Caco-2 (cell line): Measurements from ENCODE around the gene ANO1. TPM values are rescaled to one million over a fixed set of nuclear protein-coding genes. Genes with fewer than 3 reads are reported as not detected.

ENCODE experiments used
- BruUV-seq: library from RNA; stranded (reverse); fragments of 400-500 nt; replicated peaks from 2 replicates; lab custom pipeline; 2021; lab: Mats Ljungman, UMichigan
- CTCF ChIA-PET: fragments of 300-600 bp; sonication (Branson Sonifier 250); formaldehyde crosslinking; loops from one replicate; lab custom pipeline; 2022; ENCODE audit warnings: antibody characterized with exemption; lab: Charles Lee
- POLR2A ChIA-PET: fragments of 300-600 bp; sonication (Branson Sonifier 250); formaldehyde crosslinking; loops from one replicate; lab custom pipeline; 2022; ENCODE audit warnings: antibody characterized with exemption; lab: Charles Lee
- DNase-seq, 2 experiments: peaks; one replicate each; pipeline versions ENCODE4 v3.0.0 to v3.0.0-alpha.2; 2020 to 2022
- H3K27me3 ChIP-seq: replicated peaks from 2 replicates; pipeline ENCODE4 v1.6.0; 2011; ENCODE audit warnings: low read length; ENCODE audit not compliant: control insufficient read depth, insufficient read depth
- H3K36me3 ChIP-seq: 2 replicates; pipeline ENCODE4 v1.5.1; 2011; ENCODE audit warnings: low read length; ENCODE audit not compliant: control insufficient read depth, insufficient read depth
- H3K4me1 ChIP-seq: fragments of 250-450 bp; sonication (Bioruptor Pico); 2 replicates; pipeline ENCODE4 v1.5.1; 2020; ENCODE audit warnings: mild to moderate bottlenecking
- H3K4me3 ChIP-seq: 2 replicates; pipeline ENCODE4 v1.5.1; 2011; ENCODE audit warnings: low read depth, mild to moderate bottlenecking, control low read depth, low read length
- H3K9me3 ChIP-seq: fragments of 250-450 bp; sonication (Bioruptor Pico); 2 replicates; pipeline ENCODE4 v1.5.1; 2020; ENCODE audit warnings: mild to moderate bottlenecking, moderate library complexity
- H3K27ac Mint-ChIP-seq: one replicate; pipeline ENCODE4 v1.8.0; 2022; ENCODE audit warnings: mixed read lengths; ENCODE audit not compliant: unreplicated experiment
- H3K27me3 Mint-ChIP-seq: one replicate; pipeline ENCODE4 v1.8.0; 2022; ENCODE audit warnings: mixed read lengths; ENCODE audit not compliant: insufficient read depth, unreplicated experiment
- H3K36me3 Mint-ChIP-seq: one replicate; pipeline ENCODE4 v1.8.0; 2022; ENCODE audit warnings: mild to moderate bottlenecking, mixed read lengths; ENCODE audit not compliant: insufficient read depth, unreplicated experiment
- H3K4me1 Mint-ChIP-seq: one replicate; pipeline ENCODE4 v1.8.0; 2022; ENCODE audit warnings: low read depth, mixed read lengths; ENCODE audit not compliant: unreplicated experiment
- H3K4me3 Mint-ChIP-seq: one replicate; pipeline ENCODE4 v1.8.0; 2022; ENCODE audit warnings: mild to moderate bottlenecking, moderate library complexity, mixed read lengths; ENCODE audit not compliant: unreplicated experiment
- H3K9me3 Mint-ChIP-seq: one replicate; pipeline ENCODE4 v1.8.0; 2022; ENCODE audit warnings: mixed read lengths; ENCODE audit not compliant: unreplicated experiment
- intact Hi-C: fragments of 100-400 bp; cut with micrococcal nuclease; formaldehyde crosslinking; loops from one replicate; pipeline ENCODE4 v1.10.0; 2022; ENCODE audit not compliant: unreplicated experiment
- total RNA-seq: library from RNA; stranded (reverse); gene quantifications from 2 replicates; pipeline ENCODE4 v1.2.3, GENCODE V29; 2022
- TF ChIP-seq, protein P1 (sequence below), 2 experiments: fragments of 200-600 bp in 1 of 2; IDR thresholded peaks; 1 replicate in 1 of 2; 2 replicates in 1 of 2; pipeline versions ENCODE4 v1.5.1 to v1.8.0; 2011 to 2022; ENCODE audit warnings: antibody characterized with exemption in 1 of 2, control low read depth in 1 of 2, inconsistent platforms in 1 of 2, low read depth in 1 of 2, low read length in 1 of 2, mild to moderate bottlenecking in 1 of 2, moderate library complexity in 1 of 2; ENCODE audit not compliant: insufficient read depth in 1 of 2, severe bottlenecking in 1 of 2, unreplicated experiment in 1 of 2

The ANO1 gene
- total RNA-seq, 1 experiment from 2014 or later, result 8.4 TPM

DNA sequence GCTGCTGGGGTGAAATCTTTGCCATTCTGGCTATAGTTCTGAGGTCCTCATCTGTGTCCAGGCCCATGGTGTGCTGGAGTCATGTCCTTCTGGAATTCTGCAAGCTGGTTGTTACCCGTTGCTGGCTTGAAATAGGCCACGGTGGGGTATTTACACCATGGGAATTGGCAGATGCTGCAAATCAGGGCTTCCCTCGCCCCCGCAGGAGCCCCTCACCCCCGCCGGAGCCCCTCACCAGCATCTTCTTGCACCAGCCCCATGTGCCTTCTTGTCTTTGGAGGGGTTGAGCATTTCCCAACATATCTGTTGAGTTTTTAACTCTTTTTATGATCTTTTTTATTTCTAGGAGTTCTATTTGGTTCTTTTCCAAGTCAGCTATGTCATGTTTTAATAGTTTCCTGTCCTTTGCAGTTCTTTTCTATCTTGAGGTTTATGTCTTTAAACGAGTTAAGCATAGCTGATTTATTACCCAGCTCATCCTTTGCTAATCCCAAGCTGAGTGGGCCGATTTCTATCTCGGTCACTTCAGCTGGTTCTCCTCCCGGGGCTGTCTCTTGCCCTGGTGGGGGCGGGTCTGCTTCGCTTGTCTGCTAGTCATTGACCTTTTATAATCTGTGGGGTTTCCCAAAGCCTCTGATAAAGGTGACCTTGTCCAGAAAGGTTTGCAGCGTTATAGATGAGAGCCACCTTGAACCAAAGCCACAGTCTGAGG lies 17.6 kb downstream of the ANO1 start:
- no TSS peak for BruUV-seq
- Histone ChIP-seq H3K36me3 (no peaks in the 10 kb centered on the region), H3K9me3 (no peaks in the 10 kb centered on the region), H3K27me3 (no peaks in the 10 kb centered on the region), H3K4me1 (no peaks in the 10 kb centered on the region), H3K4me3 (no peak overlapping the region)
- ChIA-PET CTCF (no interaction called here), POLR2A (no interaction called here)
- Mint-ChIP-seq H3K27me3 (no peaks in the 10 kb centered on the region), H3K27ac (no peak overlapping the region), H3K4me1 (no peaks in the 10 kb centered on the region), H3K9me3 (peaks cover 16% of the 10 kb centered on the region), H3K36me3 (no peaks in the 10 kb centered on the region), H3K4me3 (no peak overlapping the region)
- TF ChIP-seq, protein P1, sequence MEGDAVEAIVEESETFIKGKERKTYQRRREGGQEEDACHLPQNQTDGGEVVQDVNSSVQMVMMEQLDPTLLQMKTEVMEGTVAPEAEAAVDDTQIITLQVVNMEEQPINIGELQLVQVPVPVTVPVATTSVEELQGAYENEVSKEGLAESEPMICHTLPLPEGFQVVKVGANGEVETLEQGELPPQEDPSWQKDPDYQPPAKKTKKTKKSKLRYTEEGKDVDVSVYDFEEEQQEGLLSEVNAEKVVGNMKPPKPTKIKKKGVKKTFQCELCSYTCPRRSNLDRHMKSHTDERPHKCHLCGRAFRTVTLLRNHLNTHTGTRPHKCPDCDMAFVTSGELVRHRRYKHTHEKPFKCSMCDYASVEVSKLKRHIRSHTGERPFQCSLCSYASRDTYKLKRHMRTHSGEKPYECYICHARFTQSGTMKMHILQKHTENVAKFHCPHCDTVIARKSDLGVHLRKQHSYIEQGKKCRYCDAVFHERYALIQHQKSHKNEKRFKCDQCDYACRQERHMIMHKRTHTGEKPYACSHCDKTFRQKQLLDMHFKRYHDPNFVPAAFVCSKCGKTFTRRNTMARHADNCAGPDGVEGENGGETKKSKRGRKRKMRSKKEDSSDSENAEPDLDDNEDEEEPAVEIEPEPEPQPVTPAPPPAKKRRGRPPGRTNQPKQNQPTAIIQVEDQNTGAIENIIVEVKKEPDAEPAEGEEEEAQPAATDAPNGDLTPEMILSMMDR (IDR thresholded peaks at IDR 0.05; ENCODE audit: insufficient read depth in 1 of 2, low read depth in 1 of 2, low read length in 1 of 2, severe bottlenecking in 1 of 2, unreplicated experiment in 1 of 2), result no peak
- no peak for DNase-seq
- intact Hi-C loops, result no loop called here

DNA sequence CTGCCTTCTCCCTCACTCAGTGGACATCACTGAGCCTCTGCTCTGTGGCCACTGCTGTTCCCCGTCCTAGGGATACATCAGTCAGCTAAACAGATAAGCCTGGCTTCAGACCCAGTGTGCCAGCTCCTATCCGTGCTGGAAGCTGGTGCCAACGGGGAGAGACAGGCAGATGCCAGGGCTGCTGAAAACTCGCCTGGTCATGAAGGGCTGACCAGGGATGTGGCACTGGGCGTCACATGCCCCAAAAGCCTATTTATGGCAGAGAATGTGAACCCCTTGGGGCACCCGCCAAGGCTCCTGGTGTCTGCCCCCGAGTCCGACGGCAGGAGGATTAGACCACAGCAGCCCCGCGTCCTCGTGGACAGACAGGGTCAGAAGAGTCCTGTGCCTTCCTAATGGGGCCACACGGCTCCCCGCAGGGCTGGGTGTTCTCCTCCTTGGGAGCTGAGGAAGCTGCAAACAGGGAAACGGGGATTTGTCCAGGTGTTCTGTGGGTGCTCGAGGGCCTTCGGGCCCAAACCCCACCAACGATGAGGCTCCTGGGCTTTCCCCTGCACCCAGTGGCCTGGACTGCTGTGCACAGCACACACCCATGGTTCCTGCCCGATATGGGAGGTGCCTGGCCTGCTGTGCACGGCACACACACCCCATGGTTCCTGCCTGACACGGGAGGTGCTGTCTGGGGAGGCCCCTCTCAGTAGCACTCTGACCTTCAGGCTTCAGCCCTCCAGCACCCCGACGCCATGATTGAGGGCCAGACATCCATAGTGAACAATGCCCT lies 19.9 kb downstream of the ANO1 start:
- Histone ChIP-seq H3K4me3 (no peak overlapping the region), H3K9me3 (no peaks in the 10 kb centered on the region), H3K27me3 (no peaks in the 10 kb centered on the region), H3K4me1 (no peaks in the 10 kb centered on the region), H3K36me3 (no peaks in the 10 kb centered on the region)
- no peaks in the 10 kb centered on the region for H3K36me3 Mint-ChIP-seq
- no peaks in the 10 kb centered on the region for H3K27me3 Mint-ChIP-seq
- intact Hi-C loops, result no loop called here
- no peak overlapping the region for H3K4me3 Mint-ChIP-seq
- H3K4me1 Mint-ChIP-seq, result no peaks in the 10 kb centered on the region
- H3K27ac Mint-ChIP-seq, result no peak overlapping the region
- H3K9me3 Mint-ChIP-seq, result peaks cover 16% of the 10 kb centered on the region
- TF ChIP-seq, protein P1 (IDR thresholded peaks at IDR 0.05; ENCODE audit: insufficient read depth in 1 of 2, low read depth in 1 of 2, low read length in 1 of 2, severe bottlenecking in 1 of 2, unreplicated experiment in 1 of 2), result no peak
- ChIA-PET CTCF (interaction anchor here (0.6 kb wide), 1 partner anchor 183 kb away, joined by 4 read pairs; no protein-coding TSS in a partner anchor), POLR2A (no interaction called here)
- no peak for DNase-seq
- no TSS peak for BruUV-seq

DNA sequence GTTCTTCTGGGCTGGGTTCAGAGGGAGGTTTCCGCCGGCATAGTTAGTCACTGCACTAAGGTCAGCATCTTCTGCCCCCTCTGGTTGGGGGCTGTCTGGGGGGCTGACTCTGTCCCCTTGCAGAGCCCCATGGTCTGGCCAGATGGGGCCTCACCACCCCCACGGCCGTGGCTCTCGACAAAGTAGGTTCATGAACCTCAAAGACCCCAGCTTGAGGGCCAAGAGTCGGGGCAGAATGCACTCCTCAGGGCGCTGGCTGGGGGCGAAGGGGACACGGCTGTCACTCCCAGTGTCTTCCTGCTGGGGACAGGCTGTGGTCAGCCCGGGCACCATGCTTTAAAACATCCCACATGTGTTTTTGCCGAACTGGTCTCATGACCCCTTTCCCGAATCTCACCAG lies 20.8 kb downstream of the ANO1 start:
- H3K4me3 Mint-ChIP-seq, result no peak overlapping the region
- ChIA-PET POLR2A (no interaction called here), CTCF (no interaction called here)
- DNase-seq, result no peak
- intact Hi-C loops, result no loop called here
- H3K27ac Mint-ChIP-seq, result no peak overlapping the region
- no peaks in the 10 kb centered on the region for H3K27me3 ChIP-seq
- no peaks in the 10 kb centered on the region for H3K4me1 Mint-ChIP-seq
- no TSS peak for BruUV-seq
- TF ChIP-seq, protein P1 (IDR thresholded peaks at IDR 0.05; ENCODE audit: insufficient read depth in 1 of 2, low read depth in 1 of 2, low read length in 1 of 2, severe bottlenecking in 1 of 2, unreplicated experiment in 1 of 2), result no peak
- no peaks in the 10 kb centered on the region for H3K4me1 ChIP-seq
- no peaks in the 10 kb centered on the region for H3K36me3 Mint-ChIP-seq
- H3K9me3 ChIP-seq, result no peaks in the 10 kb centered on the region
- no peak overlapping the region for H3K4me3 ChIP-seq
- no peaks in the 10 kb centered on the region for H3K27me3 Mint-ChIP-seq
- H3K36me3 ChIP-seq, result no peaks in the 10 kb centered on the region
- H3K9me3 Mint-ChIP-seq, result peaks cover 16% of the 10 kb centered on the region
